Nephron (organoid): Measurements from ENCODE around the gene SRGAP3.

Source experiments
- H3K27ac Mint-ChIP-seq, 3 experiments: 2 replicates each; pipeline ENCODE4 v1.8.0; 2020; ENCODE audit warnings: mixed read lengths in 3 of 3, mild to moderate bottlenecking in 2 of 3, moderate library complexity in 1 of 3
- H3K27me3 Mint-ChIP-seq: 2 replicates; pipeline ENCODE4 v1.8.0; 2021; ENCODE audit warnings: low read depth, mild to moderate bottlenecking, moderate library complexity, mixed read lengths
- H3K36me3 Mint-ChIP-seq: 2 replicates; pipeline ENCODE4 v1.8.0; 2020; ENCODE audit warnings: low read depth, mixed read lengths
- H3K4me1 Mint-ChIP-seq: 2 replicates; pipeline ENCODE4 v1.8.0; 2020; ENCODE audit warnings: mixed read lengths
- H3K4me3 Mint-ChIP-seq, 3 experiments: 2 replicates each; pipeline ENCODE4 v1.8.0; 2020; ENCODE audit warnings: mild to moderate bottlenecking in 3 of 3, mixed read lengths in 3 of 3, moderate library complexity in 2 of 3
- H3K9me3 Mint-ChIP-seq: 2 replicates; pipeline ENCODE4 v1.8.0; 2020; ENCODE audit warnings: mixed read lengths
- CTCF ChIP-seq, 3 experiments: fragments of 200-600 bp; sonication (generic); IDR thresholded peaks; one replicate each; pipeline ENCODE4 v1.5.0; 2021; ENCODE audit warnings: antibody characterized with exemption in 3 of 3; ENCODE audit not compliant: unreplicated experiment in 3 of 3

Gene SRGAP3

GRCh38 chr3:8975081-8976020 is 274.1 kb downstream of the SRGAP3 start:
- Mint-ChIP-seq H3K27ac (no peak overlapping the region), H3K4me3 (no peak overlapping the region), H3K36me3 (no peaks in the 10 kb centered on the region), H3K4me1 (no peaks in the 10 kb centered on the region), H3K9me3 (no peaks in the 10 kb centered on the region), H3K27me3 (peaks cover 13% of the 10 kb centered on the region)
- TF ChIP-seq CTCF (IDR thresholded peaks at IDR 0.05; ENCODE audit: unreplicated experiment in 3 of 3), result no peak

DNA sequence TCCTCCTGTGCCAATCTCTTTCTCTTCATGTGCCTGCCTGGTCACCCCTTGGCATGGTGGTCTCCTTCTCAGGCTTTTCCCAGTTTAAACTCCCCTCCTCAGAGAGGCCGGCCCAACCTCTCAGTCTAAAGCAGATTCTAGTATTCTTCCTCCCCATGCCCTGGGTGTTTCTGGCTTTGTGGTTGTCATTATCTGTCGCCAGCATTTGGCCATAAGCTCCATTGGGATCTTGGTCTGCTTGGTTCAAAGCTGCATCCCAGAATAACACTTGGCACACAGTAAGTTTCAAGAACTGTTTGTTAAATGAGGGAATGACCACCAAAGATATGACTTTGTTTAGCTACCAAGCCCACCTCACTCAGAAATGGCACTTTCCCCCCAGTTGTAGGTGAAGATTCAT is 275.0 kb downstream of the SRGAP3 start:
- Mint-ChIP-seq H3K36me3 (no peaks in the 10 kb centered on the region), H3K4me3 (no peak overlapping the region), H3K27ac (no peak overlapping the region), H3K9me3 (no peaks in the 10 kb centered on the region), H3K4me1 (no peaks in the 10 kb centered on the region), H3K27me3 (peaks cover 16% of the 10 kb centered on the region)
- no peak for TF ChIP-seq CTCF (IDR thresholded peaks at IDR 0.05; ENCODE audit: unreplicated experiment in 3 of 3)

GRCh38 chr3:8972639-8973038 is 276.8 kb downstream of the SRGAP3 start:
- Mint-ChIP-seq H3K4me1 (no peaks in the 10 kb centered on the region), H3K36me3 (no peaks in the 10 kb centered on the region), H3K27me3 (peaks cover 25% of the 10 kb centered on the region), H3K27ac (no peak overlapping the region), H3K9me3 (no peaks in the 10 kb centered on the region), H3K4me3 (no peak overlapping the region)
- TF ChIP-seq CTCF (IDR thresholded peaks at IDR 0.05; ENCODE audit: unreplicated experiment in 3 of 3), result no peak

- Mint-ChIP-seq H3K4me1 (no peaks in the 10 kb centered on the region), H3K4me3 (no peak overlapping the region), H3K27me3 (peaks cover 29% of the 10 kb centered on the region), H3K27ac (no peak overlapping the region), H3K9me3 (no peaks in the 10 kb centered on the region), H3K36me3 (no peaks in the 10 kb centered on the region)
- TF ChIP-seq CTCF (IDR thresholded peaks at IDR 0.05; ENCODE audit: unreplicated experiment in 3 of 3), result peak; percentile 98 to 99 (median 98)
Measured at GRCh38 chr3:8970971-8971589, 278.4 kb downstream of the SRGAP3 start.

- no peak overlapping the region for H3K27ac Mint-ChIP-seq
- H3K27me3 Mint-ChIP-seq, result peaks cover 25% of the 10 kb centered on the region
- no peaks in the 10 kb centered on the region for H3K36me3 Mint-ChIP-seq
- no peak for TF ChIP-seq CTCF (IDR thresholded peaks at IDR 0.05; ENCODE audit: unreplicated experiment in 3 of 3)
- H3K4me1 Mint-ChIP-seq, result peaks cover under 1% of the 10 kb centered on the region
- no peak overlapping the region for H3K4me3 Mint-ChIP-seq
- H3K9me3 Mint-ChIP-seq, result no peaks in the 10 kb centered on the region
Measured at GRCh38 chr3:8969241-8969640, 280.2 kb downstream of the SRGAP3 start.
